HEK293 (cell line): ENCODE results near the gene DCP1A.

Source experiments
- ATF2 ChIP-seq: fragments of 450-650 bp; formaldehyde crosslinking; IDR thresholded peaks from 2 replicates; pipeline ENCODE4 v1.5.1; 2016; ENCODE audit warnings: missing biosample characterization, missing genetic modification characterization, low read depth
- CTCF ChIP-seq: fragments of 450-650 bp; formaldehyde crosslinking; IDR thresholded peaks from 2 replicates; pipeline ENCODE4 v1.5.1; 2016; ENCODE audit warnings: missing biosample characterization, missing genetic modification characterization
- HOXA7 ChIP-seq: sonication (generic); formaldehyde crosslinking; IDR thresholded peaks from 2 replicates; pipeline ENCODE4 v1.8.1; 2022; ENCODE audit warnings: missing genetic modification reagents, borderline replicate concordance
- KLF10 ChIP-seq: fragments of 450-650 bp; IDR thresholded peaks from 2 replicates; pipeline ENCODE4 v1.5.1; 2018; ENCODE audit warnings: missing biosample characterization, mild to moderate bottlenecking, missing genetic modification characterization
- MEIS1 ChIP-seq: sonication (generic); formaldehyde crosslinking; IDR thresholded peaks from 2 replicates; pipeline ENCODE4 v1.8.1; 2022; ENCODE audit warnings: missing genetic modification reagents, mild to moderate bottlenecking, borderline replicate concordance
- SP3 ChIP-seq: fragments of 450-650 bp; formaldehyde crosslinking; IDR thresholded peaks from 2 replicates; pipeline ENCODE4 v1.5.1; 2016; ENCODE audit warnings: missing biosample characterization, missing genetic modification characterization
- YY1 ChIP-seq: fragments of 450-650 bp; formaldehyde crosslinking; IDR thresholded peaks from 2 replicates; pipeline ENCODE4 v1.5.1; 2018; ENCODE audit warnings: missing biosample characterization, missing genetic modification characterization
- ZBTB17 ChIP-seq: fragments of 450-650 bp; formaldehyde crosslinking; IDR thresholded peaks from 2 replicates; pipeline ENCODE4 v1.5.1; 2016; ENCODE audit warnings: missing biosample characterization, missing genetic modification characterization
- ZBTB8A ChIP-seq: fragments of 450-650 bp; formaldehyde crosslinking; IDR thresholded peaks from 2 replicates; pipeline ENCODE4 v1.5.1; 2016; ENCODE audit warnings: missing biosample characterization, missing genetic modification characterization
- ZNF280D ChIP-seq: fragments of 450-650 bp; formaldehyde crosslinking; IDR thresholded peaks from 2 replicates; pipeline ENCODE4 v1.5.1; 2016; ENCODE audit warnings: missing biosample characterization, missing genetic modification characterization
- ZNF398 ChIP-seq: fragments of 450-650 bp; formaldehyde crosslinking; IDR thresholded peaks from 2 replicates; pipeline ENCODE4 v1.5.1; 2017; ENCODE audit warnings: missing biosample characterization, missing genetic modification characterization
- ZNF549 ChIP-seq: fragments of 450-650 bp; IDR thresholded peaks from 2 replicates; pipeline ENCODE4 v1.5.1; 2018; ENCODE audit warnings: missing biosample characterization, missing genetic modification characterization, mild to moderate bottlenecking, inconsistent platforms, moderate library complexity
- ZNF580 ChIP-seq: fragments of 450-650 bp; formaldehyde crosslinking; IDR thresholded peaks from 2 replicates; pipeline ENCODE4 v1.5.1; 2016; ENCODE audit warnings: missing biosample characterization, missing genetic modification characterization

- TF ChIP-seq KLF10: no peak
- TF ChIP-seq CTCF (tag by site-specific recombination): no peak
- TF ChIP-seq ATF2 (tag by site-specific recombination): no peak
- TF ChIP-seq ZNF280D: no peak
- no peak for TF ChIP-seq SP3 (tag by site-specific recombination)
- TF ChIP-seq ZNF398 (tag by site-specific recombination): no peak
- no peak for TF ChIP-seq YY1 (tag by site-specific recombination)
- TF ChIP-seq HOXA7 (CRISPR knock-in tag): no peak
- TF ChIP-seq MEIS1: no peak
- no peak for TF ChIP-seq ZBTB8A (tag by site-specific recombination)
- no peak for TF ChIP-seq ZNF549 (tag by site-specific recombination)
- TF ChIP-seq ZNF580 (tag by site-specific recombination): no peak
- no peak for TF ChIP-seq ZBTB17 (tag by site-specific recombination)
Observed at GRCh38 chr3:53260286-53260785, 87.0 kb downstream of the DCP1A start.
